Prostate gland (tissue), 2 donors: Measurements from ENCODE around the gene TAGLN.

ENCODE experiments used
- POLR2AphosphoS5 ChIP-seq: sonication (generic); formaldehyde crosslinking; IDR thresholded peaks from one replicate; pipeline ENCODE4 v1.6.1; 2017; ENCODE audit warnings: antibody characterized with exemption
- TF ChIP-seq, protein P1 (sequence below), 4 experiments: fragments of 200-600 bp in 2 of 4; fragments of 450-650 bp in 2 of 4; sonication (generic) in 2 of 4; IDR thresholded peaks; 1 replicate in 3 of 4; 2 replicates in 1 of 4; pipeline ENCODE4 v1.5.1; 2016 to 2019; ENCODE audit warnings: antibody characterized with exemption in 4 of 4, mild to moderate bottlenecking in 2 of 4, moderate library complexity in 2 of 4

DNA sequence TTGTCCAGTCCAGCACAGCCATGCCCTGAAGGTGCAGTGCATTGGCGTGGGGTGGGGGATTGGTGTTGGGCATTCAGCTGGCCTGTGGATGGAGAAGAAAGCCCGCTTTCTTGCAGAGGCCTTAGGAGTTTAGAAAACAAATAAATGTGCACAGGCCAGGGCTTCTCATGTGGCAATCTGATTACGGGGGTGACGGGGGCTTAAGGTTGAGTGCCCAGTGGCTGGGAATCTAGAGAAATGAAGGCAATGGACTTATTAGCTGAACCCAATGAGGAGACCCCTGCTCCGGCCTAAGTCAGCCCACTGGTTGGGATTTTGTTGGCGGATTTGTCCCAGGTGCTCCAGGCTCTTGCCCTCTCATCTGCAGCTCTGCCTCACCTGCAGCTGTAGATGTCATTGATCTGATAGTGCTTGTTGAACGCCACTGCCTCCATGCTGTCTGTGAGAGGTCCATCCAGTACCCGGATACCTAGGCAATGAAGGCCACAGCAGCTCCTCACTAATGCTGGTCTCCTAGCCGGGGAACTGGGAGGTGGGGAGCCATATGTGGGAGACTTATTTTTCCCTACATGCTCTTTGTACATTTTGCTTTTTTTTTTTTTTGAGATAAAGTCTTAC, 26.5 kb downstream of the TAGLN start:
- no peak for TF ChIP-seq POLR2AphosphoS5
- TF ChIP-seq, protein P1, sequence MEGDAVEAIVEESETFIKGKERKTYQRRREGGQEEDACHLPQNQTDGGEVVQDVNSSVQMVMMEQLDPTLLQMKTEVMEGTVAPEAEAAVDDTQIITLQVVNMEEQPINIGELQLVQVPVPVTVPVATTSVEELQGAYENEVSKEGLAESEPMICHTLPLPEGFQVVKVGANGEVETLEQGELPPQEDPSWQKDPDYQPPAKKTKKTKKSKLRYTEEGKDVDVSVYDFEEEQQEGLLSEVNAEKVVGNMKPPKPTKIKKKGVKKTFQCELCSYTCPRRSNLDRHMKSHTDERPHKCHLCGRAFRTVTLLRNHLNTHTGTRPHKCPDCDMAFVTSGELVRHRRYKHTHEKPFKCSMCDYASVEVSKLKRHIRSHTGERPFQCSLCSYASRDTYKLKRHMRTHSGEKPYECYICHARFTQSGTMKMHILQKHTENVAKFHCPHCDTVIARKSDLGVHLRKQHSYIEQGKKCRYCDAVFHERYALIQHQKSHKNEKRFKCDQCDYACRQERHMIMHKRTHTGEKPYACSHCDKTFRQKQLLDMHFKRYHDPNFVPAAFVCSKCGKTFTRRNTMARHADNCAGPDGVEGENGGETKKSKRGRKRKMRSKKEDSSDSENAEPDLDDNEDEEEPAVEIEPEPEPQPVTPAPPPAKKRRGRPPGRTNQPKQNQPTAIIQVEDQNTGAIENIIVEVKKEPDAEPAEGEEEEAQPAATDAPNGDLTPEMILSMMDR (IDR thresholded peaks at IDR 0.05) = no peak
